A549 (cell line): ENCODE measurements around the gene RPS6KB2.

Source experiments
- BHLHE40 ChIP-seq: IDR thresholded peaks from 2 replicates; pipeline ENCODE4 v1.6.1; 2012; ENCODE audit warnings: low read depth, low read length, inconsistent platforms
- CBX2 ChIP-seq: fragments of 200-600 bp; sonication (generic); IDR thresholded peaks from 2 replicates; pipeline ENCODE4 v1.6.1; 2016; ENCODE audit warnings: low read depth, mild to moderate bottlenecking, borderline replicate concordance
- CBX8 ChIP-seq: fragments of 200-600 bp; sonication (generic); IDR thresholded peaks from 2 replicates; pipeline ENCODE4 v1.6.1; 2016
- CTCF ChIP-seq: fragments of >200 bp; sonication (Bioruptor Twin); formaldehyde crosslinking; IDR thresholded peaks from 3 replicates; pipeline ENCODE4 v1.5.1; 2016
- EP300 ChIP-seq, 2 experiments: fragments of >200 bp; sonication (Bioruptor Twin); formaldehyde crosslinking; IDR thresholded peaks; 2 replicates in 1 of 2; 3 replicates in 1 of 2; pipeline ENCODE4 v1.6.1; 2016 to 2017
- FOSB ChIP-seq: fragments of 250-450 bp; sonication (Bioruptor Pico); IDR thresholded peaks from 2 replicates; pipeline ENCODE4 v1.5.0; 2020; ENCODE audit warnings: mild to moderate bottlenecking, moderate library complexity
- KDM1A ChIP-seq: fragments of 200-600 bp; sonication (generic); IDR thresholded peaks from 2 replicates; pipeline ENCODE4 v1.6.1; 2016; ENCODE audit warnings: low read depth, mild to moderate bottlenecking
- MAZ ChIP-seq: fragments of 150-350 bp; IDR thresholded peaks from 2 replicates; pipeline ENCODE4 v1.6.1; 2014; ENCODE audit warnings: antibody characterized with exemption, low read depth, low read length, borderline replicate concordance
- MYC ChIP-seq: IDR thresholded peaks from 2 replicates; pipeline ENCODE4 v1.6.1; 2012; ENCODE audit warnings: mild to moderate bottlenecking, inconsistent platforms, low read length, improper control_type of control experiment, borderline replicate concordance
- POLR2A ChIP-seq: IDR thresholded peaks from 2 replicates; pipeline ENCODE4 v1.6.1; 2012; ENCODE audit warnings: mild to moderate bottlenecking, low read length
- RAD21 ChIP-seq, 2 experiments: fragments of >200 bp in 1 of 2; sonication (Bioruptor Twin) in 1 of 2; formaldehyde crosslinking in 1 of 2; IDR thresholded peaks in 1 of 2; conservative IDR thresholded peaks in 1 of 2; 2 replicates in 1 of 2; 3 replicates in 1 of 2; pipeline ENCODE4 v1.6.1; 2012 to 2018; ENCODE audit warnings: inconsistent platforms in 1 of 2
- REST ChIP-seq: fragments of 200-600 bp; sonication (generic); IDR thresholded peaks from 2 replicates; pipeline ENCODE4 v1.6.1; 2016; ENCODE audit warnings: antibody characterized with exemption, mild to moderate bottlenecking, moderate library complexity
- ZFP36 ChIP-seq: fragments of 450-650 bp; IDR thresholded peaks from 2 replicates; pipeline ENCODE4 v1.6.1; 2014; ENCODE audit warnings: borderline replicate concordance; ENCODE audit not compliant: partially characterized antibody

GRCh38 chr11:67409261-67409666 lies 19.0 kb upstream of the RPS6KB2 start:
- TF ChIP-seq CTCF (no peak), CBX2 (no peak), MAZ (no peak), ZFP36 (no peak), MYC (no peak), RAD21 (conservative IDR thresholded peaks at IDR 0.05 in 1 of 2, IDR thresholded peaks at IDR 0.05 in 1 of 2) (no peak), BHLHE40 (no peak), FOSB (CRISPR knock-in tag) (no peak), EP300 (IDR thresholded peaks at IDR 0.05) (no peak), POLR2A (no peak), KDM1A (no peak), REST (no peak), CBX8 (no peak)
